HG03064 (cell line): ENCODE measurements around the gene FAM72D.
A peak's percentile ranks its signal among the peaks of the same experiment; 100 is the strongest.
"Not testable (repeated sequence)": the region's sequence is repeated elsewhere in the genome, so short reads cannot be mapped to it uniquely, and the experiment has no call there.

Experiments used
- ATAC-seq: cut with Tn5 transposase; IDR thresholded peaks from one replicate; pipeline ENCODE4 v1.9.1; 2021; ENCODE audit warnings: low read depth; ENCODE audit not compliant: unreplicated experiment

The FAM72D gene

DNA sequence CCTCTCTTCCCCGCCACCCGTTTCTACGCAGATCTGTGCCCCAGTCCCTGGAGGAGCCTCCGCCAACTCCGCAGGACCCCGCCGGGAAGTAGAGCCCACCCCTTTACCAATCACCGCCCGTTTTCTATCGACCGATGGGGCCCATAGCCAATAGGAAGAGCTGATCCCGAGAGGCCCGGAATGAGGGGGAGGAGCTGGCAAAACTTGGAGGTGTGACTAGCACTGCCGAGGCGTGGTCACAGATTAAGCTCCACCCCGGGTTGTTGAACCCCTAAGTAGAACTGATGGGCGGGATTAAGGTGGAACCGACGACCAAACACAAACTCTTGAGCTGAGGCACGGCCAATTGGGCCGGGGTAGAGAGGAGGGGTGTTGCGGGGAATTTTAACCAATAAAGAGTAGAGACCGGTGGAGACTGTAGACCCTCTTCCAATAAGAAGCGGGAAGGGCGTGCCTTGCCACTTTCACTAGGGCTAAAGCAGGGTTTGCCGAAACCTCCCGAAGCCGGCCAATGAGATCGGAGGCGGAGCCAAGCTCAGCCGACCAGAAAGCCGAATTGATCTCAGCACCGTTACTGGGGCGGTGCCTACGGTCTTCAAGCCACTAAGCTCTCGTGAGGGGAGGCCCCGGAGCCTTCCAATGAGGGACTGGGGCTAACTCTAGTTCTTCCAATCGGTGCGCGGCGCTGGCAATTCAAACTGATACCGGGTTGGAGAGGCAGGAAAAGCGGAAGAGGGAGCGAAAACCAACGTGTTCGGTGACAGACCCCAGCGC, at the start of gene FAM72D, which contains the start of gene SRGAP2B:
Gene FAM72D (plus strand): TSS at position 691 of the 774 bp plus-strand sequence. CDS start 874 bp downstream, outside the sequence.
Gene SRGAP2B (minus strand): TSS at position 45 of the 774 bp plus-strand sequence. CDS start 2,427 bp downstream, outside the sequence.
- peak; percentile 80 for ATAC-seq

DNA sequence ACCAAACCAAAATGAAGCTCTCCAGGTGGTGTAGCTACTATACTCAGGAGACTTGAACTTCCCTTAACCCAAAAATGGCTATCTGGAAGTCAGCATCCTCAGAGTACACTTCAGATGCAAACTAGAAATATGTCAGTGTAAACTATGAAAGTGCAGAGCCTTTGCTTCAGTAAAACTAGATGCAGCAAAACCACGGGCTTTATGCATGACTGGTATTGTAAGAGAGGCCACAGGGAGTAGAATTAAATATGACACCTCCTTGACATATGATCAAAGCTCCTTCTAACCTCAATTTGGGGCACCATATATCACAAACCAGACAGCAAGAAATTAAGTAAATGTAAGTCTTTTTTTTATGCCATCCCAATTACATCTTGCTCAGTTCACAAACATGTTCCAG, 48.2 kb upstream of the FAM72D start:
- peak; percentile 76 for ATAC-seq

DNA sequence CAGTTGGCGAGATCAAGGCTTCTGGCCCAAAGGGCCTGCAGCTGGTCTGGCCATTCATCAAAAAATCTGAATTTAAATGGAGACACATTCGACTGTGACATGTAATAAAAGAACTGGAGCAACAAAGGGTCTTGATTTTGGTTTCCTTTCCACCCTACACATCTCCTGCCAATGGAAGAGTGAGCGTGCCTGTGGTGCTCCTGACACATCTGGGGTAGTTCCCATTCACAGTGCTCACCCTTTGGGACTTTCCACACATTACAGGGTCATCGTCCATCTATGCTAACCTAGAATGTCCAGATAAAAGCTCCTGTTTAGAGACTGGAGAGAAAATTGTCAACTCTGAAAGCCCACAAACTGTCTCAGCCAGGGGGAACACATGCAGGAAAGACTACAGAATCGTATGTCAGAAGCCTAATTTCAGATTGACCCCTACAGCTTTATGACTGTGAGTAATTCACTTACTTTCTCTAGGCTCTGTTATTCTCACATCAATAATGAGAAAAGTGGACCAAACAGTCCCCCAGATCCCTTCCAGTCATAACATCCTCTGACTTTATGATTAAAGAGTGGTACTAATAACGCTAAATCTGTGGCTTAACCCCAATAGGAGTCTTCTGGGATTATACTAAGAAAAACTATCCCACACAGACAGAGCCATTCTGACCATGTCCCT, 47.5 kb upstream of the FAM72D start:
- not testable (repeated sequence) for ATAC-seq

DNA sequence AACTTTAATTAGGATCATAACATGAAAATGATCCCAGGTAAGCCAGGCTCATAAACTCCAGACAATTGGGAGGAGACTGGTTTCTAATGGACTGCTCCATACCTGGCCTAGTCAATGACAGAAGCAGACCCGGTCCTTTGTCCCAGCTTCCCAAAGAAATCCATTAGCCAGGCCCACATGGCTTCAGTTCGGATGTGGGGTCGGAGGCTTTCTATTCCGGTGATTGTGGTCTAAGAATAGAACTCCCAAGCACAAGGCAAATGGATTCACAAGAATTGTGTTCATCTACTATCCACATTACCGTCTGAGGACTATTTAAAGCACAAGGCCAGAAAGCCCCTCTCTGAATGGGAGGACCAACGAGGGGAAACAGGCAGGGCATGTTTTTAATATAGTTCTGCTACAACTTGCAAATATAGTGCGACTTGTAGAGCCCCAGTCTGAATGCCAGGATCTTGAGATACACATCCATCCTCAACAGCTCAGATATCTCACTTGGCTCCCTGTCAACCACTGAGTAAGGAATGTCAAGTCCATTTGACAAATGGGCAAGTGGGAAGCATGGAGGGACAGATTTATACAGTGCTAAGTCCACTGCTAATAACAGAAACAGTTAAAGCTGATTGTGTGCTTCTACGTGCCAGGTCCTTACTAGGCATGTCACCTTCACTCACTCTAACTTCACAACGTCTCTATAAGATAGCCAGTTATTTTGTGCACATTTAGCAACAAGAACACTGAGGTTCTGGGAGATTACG, 43.6 kb upstream of the FAM72D start:
- not testable (repeated sequence) for ATAC-seq

DNA sequence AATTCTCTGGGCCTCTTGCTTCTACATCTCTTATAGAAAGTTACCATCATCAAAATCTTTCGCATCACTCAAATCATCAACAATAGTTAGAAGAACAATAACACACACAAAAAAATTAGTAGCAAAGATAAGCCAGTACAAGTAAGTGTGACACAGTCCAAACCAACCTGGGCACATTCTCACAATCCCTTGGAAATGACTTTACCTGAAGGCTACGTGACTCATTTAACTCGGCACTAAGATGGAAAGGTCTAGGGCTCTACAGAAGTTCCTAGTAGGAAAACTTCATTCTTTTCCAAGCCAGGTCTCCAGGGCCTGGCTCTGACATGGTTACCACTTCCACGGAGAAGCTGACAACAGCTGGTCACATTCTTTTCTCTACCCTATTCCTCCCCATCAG, 42.3 kb upstream of the FAM72D start:
- not testable (repeated sequence) for ATAC-seq

DNA sequence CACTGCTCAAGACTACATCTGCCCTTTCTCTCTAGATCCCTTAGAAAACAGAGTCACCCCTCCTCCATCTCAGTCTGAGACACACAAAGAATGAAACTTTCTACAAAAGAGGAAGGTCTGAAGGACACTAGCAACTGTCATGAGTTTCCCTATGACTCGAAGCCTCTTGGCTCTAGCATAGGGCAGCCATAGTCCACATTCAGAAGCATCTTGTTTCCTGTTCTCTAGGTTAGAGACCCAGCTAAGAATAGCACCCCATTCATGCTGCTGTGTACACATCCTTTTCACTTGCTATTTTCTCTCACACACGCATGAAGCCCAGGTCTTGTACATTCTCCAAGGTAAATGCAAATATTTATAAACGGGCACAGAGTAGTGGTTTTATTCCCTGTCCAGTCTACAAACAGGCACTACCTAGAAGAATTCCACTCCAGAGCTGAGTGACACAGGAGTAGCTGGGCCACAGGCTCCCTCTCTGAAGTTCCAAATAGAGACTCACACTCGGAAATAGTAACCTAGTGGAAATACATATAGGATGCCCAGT, 40.5 kb upstream of the FAM72D start:
- peak; percentile 98 for ATAC-seq

DNA sequence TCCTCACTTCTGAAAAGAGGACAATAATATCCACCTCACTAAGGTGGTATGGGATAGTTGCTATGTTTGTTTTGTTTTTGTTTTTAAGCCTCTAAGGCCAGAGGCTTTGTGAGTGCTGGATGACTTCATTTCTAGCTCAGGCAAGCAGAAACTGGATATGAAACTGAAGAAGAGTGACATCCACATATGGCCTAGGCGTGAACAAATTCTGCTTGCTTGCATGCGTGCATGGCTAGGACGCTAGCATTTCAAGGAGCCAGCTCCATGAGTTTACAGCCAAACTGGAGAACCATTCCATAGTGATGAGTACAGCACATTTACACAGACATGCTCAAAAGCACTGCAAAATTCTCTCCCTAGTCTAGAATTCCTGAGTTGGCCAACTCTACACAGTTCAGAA, 37.6 kb upstream of the FAM72D start:
- ATAC-seq = not testable (repeated sequence)

DNA sequence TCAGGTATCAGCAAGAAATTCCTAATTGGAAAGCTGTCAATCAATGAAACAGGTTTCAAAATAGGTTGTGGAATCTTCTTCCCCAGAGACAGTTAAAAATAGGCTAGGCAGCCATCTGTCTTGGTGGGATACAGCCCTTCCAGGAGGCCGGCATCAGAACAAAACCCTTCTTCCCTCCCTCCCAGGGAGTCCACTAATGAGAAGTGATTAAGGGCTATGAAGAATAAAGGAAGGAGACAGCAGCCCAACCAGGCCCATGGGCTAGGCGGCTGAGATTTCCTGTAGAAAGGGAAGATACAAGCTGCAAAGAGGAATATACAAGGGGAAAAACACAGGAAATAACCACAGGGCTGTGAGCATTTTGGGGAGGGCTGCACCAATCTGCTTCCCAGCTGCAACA, 32.5 kb upstream of the FAM72D start:
- not testable (repeated sequence) for ATAC-seq

DNA sequence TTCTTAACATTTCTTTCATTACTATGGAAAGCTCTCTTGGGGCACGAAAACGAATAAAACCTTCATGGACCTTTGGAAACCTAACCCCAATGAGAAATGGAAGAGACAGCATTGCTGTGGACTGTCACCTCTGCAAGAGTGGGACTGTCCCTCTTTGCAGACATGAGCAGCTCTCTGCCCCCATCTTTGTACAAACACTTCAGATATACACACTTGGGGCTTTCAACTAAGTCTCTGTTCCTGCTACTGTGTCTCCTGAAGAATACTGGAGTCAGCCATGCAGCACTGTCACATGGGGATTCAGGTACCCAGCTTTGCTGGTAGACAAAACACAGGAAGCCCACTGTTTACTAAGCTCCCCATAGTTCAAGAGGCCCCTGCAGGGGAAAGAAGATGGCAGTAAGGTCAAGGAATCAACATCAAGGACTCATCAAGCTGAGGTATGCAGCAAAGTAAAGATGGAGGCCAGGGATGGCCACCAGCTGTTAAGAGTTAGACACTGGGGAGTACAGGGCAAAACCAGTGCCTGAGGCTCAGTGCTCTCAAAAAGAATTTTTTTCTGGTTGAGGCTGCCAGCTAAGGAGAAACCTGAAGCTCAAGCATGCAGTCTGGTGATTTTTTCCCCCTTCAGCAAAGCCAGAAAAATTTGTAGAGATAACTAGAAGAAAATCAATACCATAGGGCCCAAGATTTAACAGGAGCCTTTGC, 31.7 kb upstream of the FAM72D start:
- not testable (repeated sequence) for ATAC-seq

DNA sequence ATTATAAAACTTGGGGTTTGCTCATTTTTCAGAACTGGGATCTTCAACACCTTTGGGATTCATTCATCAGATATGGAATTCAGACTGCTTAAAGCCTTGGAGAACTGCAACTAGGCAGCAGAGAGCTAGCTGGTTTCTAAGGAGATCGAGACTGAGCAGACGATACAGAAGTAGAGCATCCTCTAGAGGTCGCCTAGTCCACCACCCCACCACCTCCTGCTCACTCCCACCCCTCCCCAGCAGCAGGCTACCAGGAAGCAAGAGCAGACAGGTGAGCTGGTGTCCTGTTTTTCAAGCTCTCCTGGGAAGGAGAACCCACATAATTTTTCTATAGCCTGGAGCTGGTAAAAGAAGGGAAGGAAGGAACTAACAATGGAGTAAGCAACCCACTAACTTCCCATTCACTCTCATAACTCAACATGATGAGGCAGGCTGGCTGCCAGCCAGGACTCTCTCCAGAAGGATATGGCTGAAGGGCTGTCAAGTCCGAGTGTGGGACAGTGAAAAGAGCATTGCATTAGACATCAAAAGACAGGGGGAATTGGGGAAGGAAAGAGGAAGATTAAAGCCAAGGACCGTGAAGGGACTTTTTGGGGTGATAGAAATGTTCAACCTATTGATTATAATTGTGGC, 30.5 kb upstream of the FAM72D start:
- ATAC-seq = not testable (repeated sequence)

DNA sequence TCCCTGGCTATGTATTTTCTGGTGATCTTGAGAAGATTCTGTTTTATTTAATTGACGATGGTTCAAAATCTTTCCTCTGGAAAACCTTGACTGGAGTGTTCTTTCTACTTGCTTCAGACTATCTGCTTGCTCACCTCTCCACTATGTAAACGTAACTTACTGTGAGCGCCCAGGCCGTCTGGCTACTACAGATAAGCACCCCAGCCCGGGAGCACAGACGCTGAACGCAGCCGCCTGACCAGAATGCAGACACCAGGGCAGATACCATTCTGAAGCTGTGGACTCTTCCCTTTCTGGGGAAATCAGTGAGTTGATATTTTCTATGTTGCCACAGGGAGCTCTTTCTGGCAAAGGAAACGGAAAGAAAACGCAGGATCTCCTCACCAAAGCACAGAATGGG, 29.3 kb upstream of the FAM72D start:
- ATAC-seq = not testable (repeated sequence)

DNA sequence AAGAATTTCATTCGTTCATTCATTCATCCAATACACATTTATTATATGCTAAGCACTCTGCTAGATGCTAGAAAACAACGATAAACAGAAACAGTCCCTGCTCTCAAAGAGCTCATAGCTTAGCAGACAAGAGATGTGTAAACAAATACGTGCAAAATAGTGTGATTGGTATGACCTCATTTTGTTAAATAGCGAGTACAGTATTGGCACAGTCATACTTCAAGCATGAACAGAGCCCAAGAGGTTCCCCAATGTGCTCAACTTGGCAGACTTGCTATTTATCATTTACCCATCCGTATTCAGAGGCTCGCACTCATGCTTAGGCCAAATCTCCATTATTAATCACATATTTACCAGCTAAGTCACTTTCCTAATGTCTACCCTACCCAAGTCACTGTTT, 24.2 kb upstream of the FAM72D start:
- ATAC-seq = not testable (repeated sequence)

DNA sequence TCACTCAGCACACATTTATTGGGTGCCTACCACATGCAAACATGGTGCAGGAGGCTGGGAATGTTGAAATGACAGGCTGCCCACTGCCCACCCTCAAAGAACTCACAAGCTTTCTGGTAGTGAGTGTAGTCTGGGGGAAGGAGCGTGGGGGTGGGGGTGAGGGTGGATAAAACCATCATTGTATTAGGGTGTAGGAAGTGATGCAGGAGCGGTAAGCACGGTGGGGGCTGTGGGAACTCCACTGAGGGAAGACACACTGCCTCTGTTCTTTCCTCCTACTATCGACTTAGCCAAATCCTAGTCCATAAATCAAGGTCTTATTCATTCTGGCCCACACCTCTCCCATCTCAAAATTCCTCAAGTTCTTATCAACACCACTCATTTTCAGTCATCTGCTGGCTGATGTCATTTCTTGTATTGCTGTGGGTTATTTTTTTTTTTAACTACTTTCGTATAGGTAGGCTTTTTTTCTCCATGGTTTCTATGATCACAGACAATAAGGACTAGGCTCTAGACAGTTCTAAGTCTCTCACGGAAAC, 21.7 kb upstream of the FAM72D start:
- ATAC-seq = not testable (repeated sequence)

DNA sequence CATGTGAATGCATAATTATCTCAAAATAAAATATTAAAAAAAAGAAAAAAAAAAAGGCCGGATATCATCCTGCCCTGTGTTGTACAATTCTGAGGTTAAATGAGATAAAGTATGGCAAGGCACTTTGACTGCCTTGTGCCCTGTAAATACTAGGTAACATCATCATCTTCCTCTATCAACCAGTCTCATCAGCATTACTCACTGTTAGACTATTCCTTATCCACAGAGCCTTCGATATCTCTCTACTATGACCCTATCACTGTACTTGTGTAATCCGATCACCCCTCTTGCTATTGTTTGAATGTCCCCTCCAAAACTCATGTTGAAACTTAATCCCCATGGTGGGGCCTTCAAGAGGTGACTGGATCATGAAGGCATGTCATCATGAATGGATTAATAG, 18.9 kb upstream of the FAM72D start:
- ATAC-seq = not testable (repeated sequence)

DNA sequence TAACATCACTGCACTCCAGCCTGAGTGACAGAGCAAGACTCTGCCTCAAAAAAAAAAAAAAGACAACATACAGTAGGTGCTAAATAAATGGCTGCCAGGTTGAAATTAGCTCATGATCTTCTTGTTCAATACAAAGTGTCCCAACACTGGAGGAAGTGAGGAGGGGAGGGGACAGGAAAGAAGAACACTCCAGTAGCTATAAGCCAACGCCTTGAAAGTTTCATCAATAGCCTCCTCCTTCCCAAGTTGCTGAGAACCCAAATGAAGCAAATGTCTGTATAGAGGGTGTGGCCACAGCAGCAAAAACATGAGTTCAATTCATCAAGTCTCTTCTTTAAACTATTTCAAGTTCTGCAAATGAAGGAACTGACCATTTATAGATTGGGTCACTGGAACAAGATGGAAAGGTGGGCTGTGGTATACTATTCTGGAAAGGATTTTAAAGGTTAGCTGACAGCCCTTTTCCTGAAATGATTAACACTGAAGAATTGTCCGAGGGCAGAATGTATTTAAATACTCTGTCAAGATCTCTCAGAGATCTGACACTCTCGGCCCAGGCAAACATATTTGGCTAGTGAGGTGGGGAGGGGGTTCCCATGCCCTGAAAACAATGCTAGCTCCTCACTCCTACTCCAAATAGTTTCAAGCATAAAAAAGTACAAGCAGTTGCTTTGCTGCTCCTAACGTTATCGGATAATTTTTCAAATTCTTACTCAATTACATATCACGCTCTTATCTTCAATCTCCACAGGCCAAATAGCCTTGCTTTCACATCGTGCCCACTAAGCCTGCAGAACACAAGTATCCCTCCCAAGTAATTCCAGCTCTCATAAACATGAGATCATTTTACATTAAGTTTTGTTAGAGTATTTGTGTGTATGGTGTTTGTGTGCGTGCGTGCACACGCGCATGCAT, 17.6 kb upstream of the FAM72D start:
- ATAC-seq = not testable (repeated sequence)

DNA sequence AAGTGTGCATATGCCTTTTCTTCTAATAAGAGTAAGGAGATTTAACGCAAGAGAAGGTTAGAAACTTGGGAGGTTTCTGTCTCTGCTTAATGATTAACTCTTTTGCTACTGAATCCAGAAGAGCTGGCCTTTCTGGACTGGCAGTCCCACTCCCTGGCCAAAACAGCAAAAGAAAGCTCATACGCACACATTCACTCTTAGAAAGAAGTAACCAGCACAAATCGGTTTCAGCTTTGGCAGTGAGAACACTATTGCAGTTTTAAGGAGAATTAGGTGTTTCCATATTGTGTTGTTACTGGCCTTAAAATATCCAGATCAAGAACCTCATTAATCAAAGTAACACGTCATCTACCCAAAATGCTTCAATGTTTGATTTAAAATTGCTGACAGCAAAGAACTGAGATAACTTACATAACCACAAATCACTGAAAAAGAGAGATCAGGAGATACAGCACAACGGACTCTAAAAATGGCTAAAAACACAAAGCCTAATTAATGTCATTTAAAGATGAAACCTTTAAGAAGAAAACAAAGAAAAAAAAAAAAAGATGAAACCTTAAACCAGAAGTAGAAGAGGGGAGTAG, 16.9 kb upstream of the FAM72D start:
- not testable (repeated sequence) for ATAC-seq

DNA sequence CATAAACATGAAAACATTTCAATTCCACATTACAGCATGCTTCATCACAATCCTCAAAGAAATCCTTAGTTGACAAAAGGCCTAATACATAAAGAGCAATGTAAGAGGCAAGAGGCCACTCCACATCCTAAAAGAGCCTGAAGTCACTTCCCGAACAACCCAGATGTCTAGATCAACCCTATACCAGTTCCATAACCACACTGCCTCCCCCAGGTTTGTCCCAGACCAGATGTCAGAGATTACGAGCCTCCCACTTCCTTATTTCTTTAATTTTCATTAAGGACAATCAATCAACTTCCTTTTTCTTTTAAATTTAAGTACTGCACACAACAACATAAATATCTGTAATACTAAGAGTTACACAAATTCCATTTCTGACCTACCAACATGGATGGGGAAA, 16.0 kb upstream of the FAM72D start:
- ATAC-seq = not testable (repeated sequence)

DNA sequence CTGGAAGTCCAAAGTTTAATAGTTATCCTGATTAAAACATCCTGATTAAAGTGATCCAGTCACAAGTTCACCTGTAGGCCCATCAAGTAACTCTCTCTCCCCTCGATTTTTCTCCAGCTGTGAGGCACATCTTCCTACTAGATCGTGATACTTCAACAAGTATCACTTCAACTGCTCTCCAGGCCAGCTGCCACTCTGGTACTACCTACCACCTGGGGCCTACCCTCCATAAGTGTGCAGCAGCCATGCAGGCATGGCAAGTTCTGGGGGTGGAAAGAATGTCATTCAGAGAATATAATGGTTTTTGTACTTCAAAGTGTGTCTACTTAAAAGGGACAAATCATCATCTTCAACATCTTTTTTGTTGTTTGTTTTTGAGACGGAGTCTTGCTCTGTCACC, 15.6 kb upstream of the FAM72D start:
- not testable (repeated sequence) for ATAC-seq
